ENCODE data around the gene SLC4A1. TPM values are rescaled to one million over a fixed set of nuclear protein-coding genes. Genes with fewer than 3 reads are reported as not detected.

Gene SLC4A1
- polyA plus RNA-seq, 3 donors from 2014 or later: 0.23 TPM; not detected in 2

GRCh38 chr17:44308865-44309264 is 40.9 kb upstream of the SLC4A1 start:
- no peak overlapping the region for H3K27ac Mint-ChIP-seq
- H3K4me1 Mint-ChIP-seq: peaks cover 18 to 23% of the 10 kb centered on the region in 2 donors

GRCh38 chr17:44308320-44308818 is 40.4 kb upstream of the SLC4A1 start, which contains the start of gene RUNDC3A:
RUNDC3A (plus strand) TSS chr17:44308601; CDS start chr17:44308833, 232 bp downstream.
- H3K27ac Mint-ChIP-seq: no peak within 1 kb of the TSS

More at GRCh38 chr17:44308865-44309264, 40.9 kb upstream of the SLC4A1 start:
- no peaks in the 10 kb centered on the region for H3K9me3 Mint-ChIP-seq
- peak overlapping the region in 3 of 5 donors; percentile 25 to 42 (median 33) for H3K4me3 Mint-ChIP-seq
- peaks cover 9 to 10% (median 10%) of the 10 kb centered on the region in 3 donors for H3K27me3 Mint-ChIP-seq (ENCODE audit: low read depth in 3 of 3)
- H3K36me3 Mint-ChIP-seq: no peaks in the 10 kb centered on the region
- DNase-seq: no peak

GRCh38 chr17:44307387-44308186 is 39.7 kb upstream of the SLC4A1 start:
- no peaks in the 10 kb centered on the region for H3K9me3 Mint-ChIP-seq
- DNase-seq: no peak
- no peaks in the 10 kb centered on the region for H3K36me3 Mint-ChIP-seq
- peaks cover 8 to 11% (median 9%) of the 10 kb centered on the region in 3 donors for H3K27me3 Mint-ChIP-seq (ENCODE audit: low read depth in 3 of 3)
- peaks cover 19 to 23% of the 10 kb centered on the region in 2 donors for H3K4me1 Mint-ChIP-seq
- peak overlapping the region in 1 of 6 donors; percentile 73 for H3K27ac Mint-ChIP-seq
- H3K4me3 Mint-ChIP-seq: peak overlapping the region; percentile 22 to 67 (median 40)

More at GRCh38 chr17:44308320-44308818, 40.4 kb upstream of the SLC4A1 start, which contains the start of gene RUNDC3A:
- Mint-ChIP-seq H3K9me3 (no peaks in the 10 kb centered on the region), H3K27me3 (ENCODE audit: low read depth in 3 of 3) (peaks cover 8 to 9% (median 9%) of the 10 kb centered on the region in 3 donors), H3K36me3 (no peaks in the 10 kb centered on the region), H3K4me3 (peak within 1 kb of the TSS; percentile 29 to 67 (median 42)), H3K4me1 (peaks cover 19 to 23% of the 10 kb centered on the region in 2 donors)
- DNase-seq: peak; percentile 83 to 85 (median 84)

GRCh38 chr17:44304651-44305050 is 36.7 kb upstream of the SLC4A1 start:
- H3K27ac Mint-ChIP-seq: no peak overlapping the region
- H3K27me3 Mint-ChIP-seq (ENCODE audit: low read depth in 3 of 3): peaks cover 6 to 13% (median 9%) of the 10 kb centered on the region in 3 donors
- no peaks in the 10 kb centered on the region for H3K9me3 Mint-ChIP-seq
- no peak for DNase-seq
- peaks cover 19% of the 10 kb centered on the region in 2 donors for H3K4me1 Mint-ChIP-seq
- no peaks in the 10 kb centered on the region for H3K36me3 Mint-ChIP-seq
- no peak overlapping the region for H3K4me3 Mint-ChIP-seq

- H3K4me3 Mint-ChIP-seq: no peak overlapping the region
- no peak for DNase-seq
- no peaks in the 10 kb centered on the region for H3K9me3 Mint-ChIP-seq
- no peak overlapping the region for H3K27ac Mint-ChIP-seq
- peaks cover 0 to 7% of the 10 kb centered on the region in 2 donors for H3K4me1 Mint-ChIP-seq
- H3K36me3 Mint-ChIP-seq: no peaks in the 10 kb centered on the region
- H3K27me3 Mint-ChIP-seq (ENCODE audit: low read depth in 3 of 3): peaks cover 0 to 4% (median 0%) of the 10 kb centered on the region in 3 donors
Observed at GRCh38 chr17:44297975-44298374, 30.0 kb upstream of the SLC4A1 start.

- Mint-ChIP-seq H3K4me1 (peaks cover 0 to 7% of the 10 kb centered on the region in 2 donors), H3K27ac (peak overlapping the region in 2 of 6 donors; percentile 45 to 49), H3K9me3 (no peaks in the 10 kb centered on the region), H3K4me3 (peak overlapping the region in 1 of 5 donors; percentile 3), H3K27me3 (ENCODE audit: low read depth in 3 of 3) (peaks cover 0 to 4% (median 0%) of the 10 kb centered on the region in 3 donors), H3K36me3 (no peaks in the 10 kb centered on the region)
- peak; percentile 16 to 37 (median 29) for DNase-seq
Observed at GRCh38 chr17:44293509-44294226, 25.7 kb upstream of the SLC4A1 start.

GRCh38 chr17:44287651-44288050 is 19.7 kb upstream of the SLC4A1 start:
- H3K27me3 Mint-ChIP-seq (ENCODE audit: low read depth in 3 of 3): peaks cover 0 to 8% (median 3%) of the 10 kb centered on the region in 3 donors
- H3K9me3 Mint-ChIP-seq: no peaks in the 10 kb centered on the region
- no peaks in the 10 kb centered on the region for H3K36me3 Mint-ChIP-seq
- H3K4me3 Mint-ChIP-seq: no peak overlapping the region
- H3K4me1 Mint-ChIP-seq: no peaks in the 10 kb centered on the region
- H3K27ac Mint-ChIP-seq: no peak overlapping the region
- no peak for DNase-seq

GRCh38 chr17:44284024-44284400 is 16.1 kb upstream of the SLC4A1 start:
- Mint-ChIP-seq H3K9me3 (no peaks in the 10 kb centered on the region), H3K27me3 (ENCODE audit: low read depth in 3 of 3) (peaks cover 3 to 7% (median 6%) of the 10 kb centered on the region in 3 donors), H3K36me3 (no peaks in the 10 kb centered on the region), H3K4me3 (no peak overlapping the region), H3K4me1 (peaks cover 19% of the 10 kb centered on the region in 2 donors), H3K27ac (no peak overlapping the region)
- no peak for DNase-seq

- Mint-ChIP-seq H3K4me1 (peaks cover 21 to 22% of the 10 kb centered on the region in 2 donors), H3K27ac (no peak overlapping the region), H3K27me3 (ENCODE audit: low read depth in 3 of 3) (peaks cover 3 to 7% (median 6%) of the 10 kb centered on the region in 3 donors), H3K36me3 (no peaks in the 10 kb centered on the region), H3K9me3 (no peaks in the 10 kb centered on the region), H3K4me3 (no peak overlapping the region)
- no peak for DNase-seq
Observed at GRCh38 chr17:44283344-44284023, 15.5 kb upstream of the SLC4A1 start.

- Mint-ChIP-seq H3K27me3 (ENCODE audit: low read depth in 3 of 3) (peaks cover 3 to 7% (median 4%) of the 10 kb centered on the region in 3 donors), H3K9me3 (no peaks in the 10 kb centered on the region), H3K4me1 (peaks cover 22% of the 10 kb centered on the region in 2 donors), H3K4me3 (no peak overlapping the region), H3K36me3 (no peaks in the 10 kb centered on the region), H3K27ac (no peak overlapping the region)
- no peak for DNase-seq
Observed at GRCh38 chr17:44282264-44282663, 14.3 kb upstream of the SLC4A1 start.

- Mint-ChIP-seq H3K4me3 (no peak overlapping the region), H3K36me3 (no peaks in the 10 kb centered on the region), H3K4me1 (peaks cover 22% of the 10 kb centered on the region in 2 donors), H3K27me3 (ENCODE audit: low read depth in 3 of 3) (peaks cover 3 to 7% (median 4%) of the 10 kb centered on the region in 3 donors), H3K27ac (peak overlapping the region in 3 of 6 donors; percentile 41 to 84 (median 69)), H3K9me3 (no peaks in the 10 kb centered on the region)
- no peak for DNase-seq
Observed at GRCh38 chr17:44281570-44281969, 13.6 kb upstream of the SLC4A1 start.

- peak overlapping the region; percentile 81 to 97 (median 87) for H3K27ac Mint-ChIP-seq
Observed at GRCh38 chr17:44280392-44280937, 12.5 kb upstream of the SLC4A1 start.

More at GRCh38 chr17:44280392-44280937, 12.5 kb upstream of the SLC4A1 start:
- H3K4me3 Mint-ChIP-seq: peak overlapping the region; percentile 46 to 72 (median 62)
- H3K9me3 Mint-ChIP-seq: no peaks in the 10 kb centered on the region
- H3K4me1 Mint-ChIP-seq: peaks cover 22% of the 10 kb centered on the region in 2 donors
- no peaks in the 10 kb centered on the region for H3K36me3 Mint-ChIP-seq
- DNase-seq: peak in 2 of 3 donors; percentile 9 to 16
- peaks cover 3 to 7% (median 4%) of the 10 kb centered on the region in 3 donors for H3K27me3 Mint-ChIP-seq (ENCODE audit: low read depth in 3 of 3)
